Stimulated activated CD8-positive, alpha-beta memory T cell treated with anti-CD3 and anti-CD28 coated beads, Interleukin-12 subunit alpha, Interleukin-12 subunit beta, amount 100 ng/mL, for 1 hour (primary cell): Measurements from ENCODE around the gene CACNG4.

ENCODE experiments used
- DNase-seq: peaks from one replicate; pipeline ENCODE4 v3.0.0-alpha.2; 2020; ENCODE audit warnings: low read depth

CACNG4 gene

DNA sequence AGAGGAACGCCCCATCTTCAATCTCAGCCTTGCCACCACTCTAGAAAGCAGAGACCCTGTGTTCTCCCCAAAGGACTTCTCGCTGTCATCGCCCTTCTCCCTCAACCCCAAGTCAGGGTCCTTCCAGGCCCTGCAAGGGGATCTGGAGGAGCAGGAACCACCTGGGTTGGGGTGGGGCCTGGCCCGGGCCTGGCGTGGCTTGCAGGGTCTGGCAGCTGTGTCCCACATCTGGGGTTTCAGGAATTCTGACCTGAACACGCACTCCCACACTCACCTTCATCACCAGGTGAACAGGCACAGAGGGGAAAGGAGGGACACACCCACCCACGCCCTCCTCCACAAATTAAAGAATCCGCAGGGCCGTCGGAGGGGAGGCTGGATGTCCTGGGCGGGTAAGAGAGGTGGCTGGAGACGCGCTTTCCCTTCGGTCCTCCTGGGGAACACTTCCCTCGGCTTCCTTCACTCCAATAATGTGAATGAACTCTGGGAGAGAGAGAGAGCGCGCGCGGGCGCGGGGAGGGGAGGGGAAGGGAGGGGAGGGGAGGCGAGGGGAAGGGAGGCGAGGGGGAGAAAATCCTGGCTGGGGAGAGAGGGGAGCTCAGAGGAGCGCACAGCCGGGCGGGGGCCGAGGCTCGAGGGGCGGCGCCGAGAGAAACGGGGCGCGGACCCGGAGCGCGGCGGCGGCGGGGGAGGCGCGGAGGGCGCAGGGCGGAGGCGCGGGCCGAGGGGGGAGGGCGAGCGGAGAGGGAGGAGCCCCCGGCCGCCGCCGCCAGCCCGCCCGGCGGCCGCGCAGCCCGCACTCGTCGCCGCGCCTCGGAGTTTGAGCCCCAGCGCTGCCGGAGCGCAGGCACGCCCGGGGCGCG is at the start of gene CACNG4:
TSS of gene CACNG4 (plus strand) at position 799 of the 863 bp plus-strand sequence. CDS start 205 bp downstream, outside the sequence.
- no peak for DNase-seq

DNA sequence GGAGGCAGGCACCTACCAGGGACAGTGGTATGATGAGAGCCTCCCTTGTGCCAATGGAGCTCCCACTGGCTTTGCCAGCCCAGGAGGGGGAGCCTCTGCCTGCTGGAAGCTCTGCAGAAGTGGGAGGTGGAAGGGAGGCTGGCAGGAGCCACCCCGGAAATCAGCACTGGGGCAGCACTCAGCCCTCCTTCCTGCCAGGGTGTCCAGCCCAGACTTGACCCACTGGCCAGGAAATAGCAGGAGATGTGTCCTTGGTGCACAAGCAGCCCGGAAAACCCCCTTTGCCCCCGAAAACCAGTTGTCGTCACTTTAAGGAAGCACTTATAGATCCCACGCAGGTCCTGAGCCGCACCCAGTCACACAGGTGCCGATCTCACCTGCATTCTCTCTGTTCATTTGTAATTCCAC is 49.3 kb upstream of the CACNG4 start:
- DNase-seq = no peak

DNA sequence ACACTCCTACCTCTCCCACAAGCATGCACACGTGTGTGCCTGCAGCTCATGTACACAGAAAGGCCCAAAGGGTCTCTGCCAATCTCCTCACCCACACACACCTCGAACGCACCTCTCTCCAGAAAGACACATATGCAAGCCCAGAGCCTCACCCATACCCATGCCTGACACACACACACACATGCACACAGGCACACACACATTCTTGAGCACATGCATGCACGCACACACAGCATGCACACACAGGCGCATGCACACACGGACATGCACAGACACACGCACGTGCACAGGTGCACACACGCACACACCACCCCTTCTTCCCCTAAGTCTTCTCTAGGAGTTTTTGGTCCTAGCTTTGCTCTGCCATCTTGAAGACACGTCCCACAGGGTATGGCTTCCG is 48.7 kb upstream of the CACNG4 start:
- no peak for DNase-seq

DNA sequence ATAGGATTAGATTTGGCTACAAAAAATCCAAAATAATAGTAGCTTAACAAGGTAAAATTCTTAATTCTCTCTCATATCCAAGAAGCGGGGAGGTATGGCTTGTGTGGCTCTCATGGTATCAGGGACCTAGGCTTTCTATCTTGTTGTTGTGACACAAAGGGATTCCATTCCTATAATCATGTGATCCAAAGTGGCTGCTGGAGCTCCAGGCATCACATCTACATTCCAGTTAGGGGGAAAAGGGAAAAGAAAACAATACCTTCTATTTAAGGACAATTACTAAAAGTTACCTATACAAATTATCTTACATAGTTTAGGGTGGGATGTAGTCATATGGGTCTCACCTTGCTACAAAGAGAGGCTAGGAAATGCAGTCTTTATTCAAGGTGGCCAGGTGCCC is 47.6 kb upstream of the CACNG4 start:
- DNase-seq = no peak

DNA sequence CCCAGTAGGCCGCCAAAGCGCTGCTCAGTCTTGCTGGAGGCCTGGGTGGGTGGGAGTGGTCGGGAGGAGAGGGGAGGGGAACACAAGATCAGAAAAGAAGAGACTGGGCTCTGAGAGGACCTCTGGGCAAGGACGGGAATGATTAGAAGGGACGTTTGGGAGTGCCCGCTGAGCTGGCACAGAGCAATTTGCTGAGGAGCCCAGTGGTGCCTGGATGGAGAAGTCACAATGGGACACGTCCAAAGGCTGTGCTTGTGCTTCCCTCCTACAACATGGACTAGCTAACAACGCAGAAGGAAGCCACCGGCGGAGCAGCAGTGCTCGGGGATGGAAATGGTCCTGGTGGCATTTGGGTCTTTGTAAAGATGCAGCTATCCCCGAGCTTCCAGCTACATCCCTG is 45.6 kb upstream of the CACNG4 start:
- no peak for DNase-seq

DNA sequence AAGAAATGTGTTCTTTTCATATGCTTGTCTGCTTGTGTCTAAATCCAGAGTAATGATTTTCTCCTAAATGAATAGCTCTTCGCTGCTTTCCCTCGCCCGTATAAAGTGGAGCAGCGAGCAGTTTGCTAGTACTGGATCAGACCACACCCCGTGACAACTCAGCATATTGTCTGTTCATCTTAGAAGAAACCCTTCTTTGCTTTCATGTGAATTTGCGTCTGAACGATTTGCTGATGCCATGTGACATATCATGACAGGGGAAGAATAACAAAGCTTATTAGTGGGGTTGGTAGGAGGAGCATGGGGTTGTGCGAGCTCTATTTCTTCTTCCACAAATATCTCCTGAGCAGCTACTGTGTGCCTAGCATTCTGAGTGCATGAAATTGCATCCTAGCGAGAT is 44.1 kb upstream of the CACNG4 start:
- no peak for DNase-seq

DNA sequence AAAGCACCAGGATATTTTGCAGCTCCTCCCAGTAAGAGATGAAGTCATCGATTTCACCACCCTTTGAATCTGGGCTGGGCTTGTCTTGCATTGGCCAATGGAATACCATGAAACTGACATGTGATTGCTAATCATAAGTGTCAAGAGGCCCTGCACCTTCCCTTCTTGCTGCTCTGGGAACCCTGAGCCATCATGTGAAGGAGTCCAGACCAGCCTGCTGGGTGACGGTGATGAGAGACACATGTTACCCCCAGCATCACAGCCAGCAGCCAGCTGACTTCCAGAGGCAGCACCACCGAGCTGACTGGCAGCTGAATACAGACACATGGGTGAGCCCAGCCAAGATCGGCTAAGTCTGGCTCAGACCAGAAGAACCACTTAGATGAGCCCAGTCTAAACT is 43.6 kb upstream of the CACNG4 start:
- DNase-seq = no peak

DNA sequence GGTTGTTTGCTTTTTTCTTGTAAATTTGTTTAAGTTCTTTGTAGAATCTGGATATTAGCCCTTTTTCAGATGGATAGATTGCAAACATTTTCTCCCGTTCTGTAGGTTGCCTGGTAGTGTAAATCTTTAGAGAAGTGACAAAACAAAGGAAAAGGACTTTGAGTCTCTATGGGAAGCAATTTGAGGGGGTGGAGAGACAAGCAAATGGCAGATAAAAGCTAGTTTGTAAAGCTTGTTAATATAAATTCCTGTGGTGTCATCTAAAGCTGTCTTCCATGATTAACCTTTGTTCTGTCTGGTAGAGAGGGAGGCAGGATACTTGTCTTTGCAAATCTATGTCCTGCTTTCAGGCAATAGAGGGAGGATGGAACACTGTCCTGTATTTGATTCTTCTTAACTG is 40.6 kb upstream of the CACNG4 start:
- no peak for DNase-seq

DNA sequence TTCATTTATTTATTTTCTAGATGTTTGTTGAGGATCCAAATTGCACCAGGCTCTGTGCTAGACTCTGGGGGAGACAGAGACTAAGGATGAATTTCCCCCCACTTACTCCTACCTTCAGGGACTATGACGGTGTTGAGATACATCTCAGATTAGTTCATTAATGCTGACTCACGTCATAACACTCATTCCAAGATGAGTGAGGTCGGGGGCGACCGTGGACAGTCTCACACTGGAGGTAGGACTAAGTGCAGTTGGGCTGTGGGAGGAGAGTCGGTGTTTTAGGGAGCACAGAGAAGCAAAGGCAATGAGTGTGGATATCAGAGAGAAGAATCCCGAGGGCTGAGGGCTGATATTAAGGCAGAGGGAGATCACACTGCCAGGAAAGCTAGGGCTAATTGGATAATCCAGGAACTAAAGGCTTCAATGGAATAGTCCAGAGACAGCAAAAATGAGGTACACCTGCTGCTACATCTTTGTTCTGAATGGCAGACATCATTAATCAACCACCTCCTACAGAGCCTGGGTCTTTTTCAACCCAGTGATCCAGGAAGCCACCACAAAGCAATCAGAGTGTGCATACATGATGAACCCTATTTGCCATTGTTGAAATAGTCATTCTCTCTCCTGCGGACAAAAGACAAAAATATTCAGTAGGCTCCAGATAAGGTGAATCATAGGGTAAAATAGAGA is 38.6 kb upstream of the CACNG4 start:
- no peak for DNase-seq

DNA sequence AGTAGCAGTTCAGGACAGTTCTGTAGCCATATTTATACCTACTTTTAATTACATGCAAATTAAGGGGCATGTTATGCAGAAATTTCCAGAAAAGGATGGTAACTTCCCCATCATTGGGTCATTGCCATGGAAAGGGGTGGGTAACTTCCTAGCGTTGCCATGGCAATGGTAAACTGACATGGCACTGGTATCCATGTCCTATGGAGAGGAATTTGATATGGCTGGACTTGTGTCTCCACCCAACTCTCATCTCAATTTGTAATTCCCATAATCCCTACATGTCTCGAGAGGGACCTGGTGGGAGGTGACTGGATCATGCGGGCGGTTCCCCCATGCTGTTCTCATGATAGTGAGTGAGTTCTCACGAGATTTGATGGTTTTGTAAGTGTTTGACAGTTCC is 35.6 kb upstream of the CACNG4 start:
- DNase-seq = no peak

DNA sequence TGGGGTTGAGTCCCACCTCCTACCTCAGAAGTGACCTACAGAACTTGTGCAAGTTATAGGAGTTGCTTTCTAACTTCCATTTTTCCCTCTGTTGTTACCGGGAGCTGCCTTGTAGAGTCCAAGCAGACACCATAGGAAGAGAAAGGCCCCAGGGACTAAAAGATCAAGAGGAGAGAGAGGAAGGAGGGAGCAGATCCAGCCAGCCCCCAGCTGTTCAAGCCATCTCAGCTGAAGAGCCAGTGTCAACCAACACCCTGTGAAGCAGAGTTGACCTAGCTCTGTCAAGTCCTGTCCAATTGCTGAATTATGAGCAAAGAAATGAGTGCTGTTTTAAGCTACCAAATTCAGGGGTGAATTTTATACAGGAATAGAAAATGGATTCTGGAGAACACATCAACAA is 34.9 kb upstream of the CACNG4 start:
- no peak for DNase-seq

DNA sequence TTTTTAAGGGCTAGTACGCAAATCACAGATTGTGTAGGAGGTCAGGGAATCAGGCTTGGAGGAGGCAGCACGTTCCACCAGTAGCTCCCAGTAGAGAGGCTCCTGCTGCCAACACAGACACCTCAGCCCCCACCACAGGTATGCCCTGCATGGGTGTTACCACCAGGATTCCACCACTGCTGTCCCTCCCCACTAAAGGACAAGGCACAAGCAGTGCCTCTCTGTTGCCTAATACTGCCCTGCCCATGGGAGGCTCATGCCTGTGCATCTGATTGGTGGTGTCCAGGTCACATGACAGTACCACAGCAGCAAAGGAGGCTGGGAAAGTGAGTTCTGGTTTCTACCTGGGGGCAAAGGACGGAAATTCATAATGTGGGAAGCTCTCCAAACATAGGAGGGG is 33.6 kb upstream of the CACNG4 start:
- DNase-seq = no peak

DNA sequence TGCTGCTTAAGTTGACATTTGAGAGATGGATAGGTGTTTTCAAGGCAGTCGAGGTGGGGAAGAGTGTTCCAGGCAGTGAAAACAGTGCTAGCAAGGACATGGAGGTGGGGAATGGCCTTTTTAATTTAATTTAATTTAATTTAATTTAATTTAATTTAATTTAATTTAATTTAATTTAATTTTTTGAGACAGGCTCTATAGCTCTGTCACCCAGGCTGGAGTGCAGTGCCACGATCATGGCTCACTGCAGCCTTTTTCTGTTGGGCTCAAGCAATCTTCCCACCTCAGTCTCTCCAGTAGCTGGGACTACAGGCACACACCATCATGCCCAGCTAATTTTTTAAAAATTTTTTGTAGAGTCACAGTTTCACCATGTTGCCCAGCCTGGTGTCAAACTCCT is 32.2 kb upstream of the CACNG4 start:
- no peak for DNase-seq

DNA sequence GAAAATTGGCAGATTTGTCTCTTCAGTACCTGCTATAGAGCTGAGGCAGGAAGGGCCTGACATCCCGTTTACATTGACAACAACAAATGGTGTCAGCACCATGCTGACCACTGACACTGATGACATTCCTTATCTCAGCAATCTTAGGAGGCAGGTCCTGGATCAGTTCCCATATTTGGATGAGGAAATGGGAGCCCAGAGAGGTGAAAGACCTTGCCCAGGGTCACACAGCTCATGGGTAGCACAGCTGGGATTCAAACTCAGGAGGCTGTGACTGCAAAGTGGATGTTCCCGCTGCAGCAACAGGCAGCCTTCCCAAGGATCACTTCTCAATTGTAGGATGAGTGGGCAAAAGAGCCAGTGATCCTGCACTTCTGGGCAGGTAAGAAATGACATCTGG is 30.5 kb upstream of the CACNG4 start:
- DNase-seq = no peak

DNA sequence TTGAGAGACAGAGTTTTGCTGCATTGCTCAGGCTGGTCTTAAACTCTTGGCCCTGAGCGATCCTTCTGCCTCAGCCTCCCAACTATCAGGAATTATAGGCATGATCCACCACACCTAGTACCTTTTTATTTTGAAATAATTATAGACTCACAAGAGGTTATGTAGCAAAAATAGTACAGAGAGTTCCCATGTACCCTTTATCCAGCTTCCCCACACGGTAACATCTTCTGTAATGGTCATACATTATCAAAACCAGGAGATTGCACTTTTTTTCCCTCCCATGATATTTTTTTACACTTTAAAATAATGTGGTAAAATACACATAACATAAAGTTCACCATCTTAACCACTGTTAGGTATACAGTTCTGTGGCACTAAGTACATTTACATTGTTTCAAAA is 28.8 kb upstream of the CACNG4 start:
- no peak for DNase-seq

DNA sequence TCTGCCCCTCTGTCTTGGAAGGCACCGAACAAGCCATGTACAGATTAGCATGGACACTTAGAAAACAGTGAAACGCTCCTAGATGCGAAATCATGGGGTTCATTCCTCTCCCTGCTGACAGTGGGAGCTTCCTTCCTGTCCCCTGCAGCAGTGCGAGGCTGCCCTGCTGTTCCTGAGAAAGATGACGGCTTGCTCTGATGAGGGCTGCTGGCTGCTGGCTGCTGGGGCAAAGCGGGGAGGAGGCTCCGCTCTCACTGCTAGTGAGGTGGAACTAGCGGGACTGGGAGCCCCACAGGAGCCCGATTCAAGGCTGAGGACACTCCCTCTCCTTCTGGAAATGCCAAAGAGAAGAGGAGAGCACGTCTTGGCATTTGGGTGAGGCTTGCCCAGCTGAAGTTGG is 25.9 kb upstream of the CACNG4 start:
- DNase-seq = no peak

DNA sequence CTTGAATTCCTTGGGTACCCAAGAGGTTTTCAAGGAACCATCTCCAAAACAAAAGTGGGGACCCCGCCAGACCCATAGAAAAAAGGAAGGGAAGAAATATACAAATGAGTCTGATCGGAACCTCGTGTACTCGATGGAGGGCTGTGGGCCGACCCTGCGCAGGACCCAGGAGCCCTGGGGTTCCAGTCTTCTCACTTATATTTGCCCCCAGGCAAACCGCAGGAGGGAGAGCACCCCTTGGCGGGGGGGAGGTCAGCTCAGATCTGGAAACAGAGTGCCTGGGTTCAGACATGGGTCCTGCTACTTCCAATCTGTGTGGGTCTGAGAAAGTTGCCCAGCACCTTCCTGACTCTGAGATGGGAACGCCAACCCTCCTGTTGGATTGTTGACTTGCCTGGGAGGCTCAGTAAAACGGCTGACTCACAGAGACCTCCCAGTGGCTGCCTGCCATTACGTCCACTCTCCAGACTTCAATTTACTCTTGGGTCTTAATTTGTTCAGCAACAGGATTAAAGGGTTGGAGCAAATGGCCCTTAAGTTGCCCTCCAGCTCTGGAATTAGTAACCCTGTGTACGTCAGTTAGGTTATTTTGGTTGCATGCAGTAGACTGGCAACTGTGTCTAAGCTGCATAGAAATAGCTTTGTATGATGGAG is 24.9 kb upstream of the CACNG4 start:
- no peak for DNase-seq

DNA sequence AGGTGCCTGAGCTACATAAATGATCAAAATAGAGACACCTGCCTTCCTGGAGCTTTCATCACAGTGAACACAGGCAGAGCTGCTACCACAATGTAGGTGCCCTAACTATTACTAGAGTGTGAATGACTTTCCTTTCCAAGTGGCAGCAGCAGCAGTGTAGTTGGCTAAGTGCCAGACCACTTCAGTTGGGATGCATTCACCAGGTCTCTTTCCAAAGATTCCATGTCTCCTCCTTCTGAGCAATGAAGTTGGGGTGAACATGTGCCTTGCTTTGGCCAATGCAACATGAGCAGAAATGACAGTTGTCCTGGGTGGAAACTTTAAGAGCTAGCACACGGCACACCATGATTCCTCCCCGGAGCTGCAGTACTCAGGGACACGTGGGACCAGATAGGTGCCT is 23.3 kb upstream of the CACNG4 start:
- DNase-seq = no peak

DNA sequence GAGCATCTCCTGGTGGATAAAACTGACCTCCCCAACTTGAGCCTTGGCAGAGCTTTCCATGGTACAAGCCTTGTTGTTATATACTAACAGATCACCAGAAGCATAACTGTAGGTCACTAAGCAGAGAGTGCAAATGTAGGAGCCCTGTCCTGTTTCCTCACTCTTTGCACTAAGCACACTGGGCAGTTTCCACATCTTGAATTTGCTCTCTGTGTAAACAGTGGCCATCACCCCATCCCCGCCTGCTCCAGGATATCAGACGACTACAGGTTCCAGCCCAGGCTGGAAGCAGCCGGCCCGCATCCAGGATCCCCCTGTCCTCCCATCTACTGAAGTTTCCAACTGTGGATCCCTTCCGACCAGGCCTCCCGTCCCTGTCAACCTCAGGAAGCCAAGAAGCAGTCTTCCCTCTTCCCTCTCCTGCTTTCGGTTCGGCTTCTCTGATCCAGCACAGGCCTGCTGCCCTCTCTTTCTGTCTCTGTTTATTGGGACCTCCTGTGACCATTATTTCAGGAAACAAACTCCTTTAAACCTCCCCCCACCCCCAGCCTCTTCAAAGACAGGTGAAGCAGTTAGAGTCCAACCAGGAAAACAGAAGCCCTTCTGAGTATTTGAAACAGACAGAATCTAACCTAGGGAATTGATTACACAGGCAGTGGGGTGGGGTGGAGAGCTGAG is 22.6 kb upstream of the CACNG4 start:
- DNase-seq = no peak

DNA sequence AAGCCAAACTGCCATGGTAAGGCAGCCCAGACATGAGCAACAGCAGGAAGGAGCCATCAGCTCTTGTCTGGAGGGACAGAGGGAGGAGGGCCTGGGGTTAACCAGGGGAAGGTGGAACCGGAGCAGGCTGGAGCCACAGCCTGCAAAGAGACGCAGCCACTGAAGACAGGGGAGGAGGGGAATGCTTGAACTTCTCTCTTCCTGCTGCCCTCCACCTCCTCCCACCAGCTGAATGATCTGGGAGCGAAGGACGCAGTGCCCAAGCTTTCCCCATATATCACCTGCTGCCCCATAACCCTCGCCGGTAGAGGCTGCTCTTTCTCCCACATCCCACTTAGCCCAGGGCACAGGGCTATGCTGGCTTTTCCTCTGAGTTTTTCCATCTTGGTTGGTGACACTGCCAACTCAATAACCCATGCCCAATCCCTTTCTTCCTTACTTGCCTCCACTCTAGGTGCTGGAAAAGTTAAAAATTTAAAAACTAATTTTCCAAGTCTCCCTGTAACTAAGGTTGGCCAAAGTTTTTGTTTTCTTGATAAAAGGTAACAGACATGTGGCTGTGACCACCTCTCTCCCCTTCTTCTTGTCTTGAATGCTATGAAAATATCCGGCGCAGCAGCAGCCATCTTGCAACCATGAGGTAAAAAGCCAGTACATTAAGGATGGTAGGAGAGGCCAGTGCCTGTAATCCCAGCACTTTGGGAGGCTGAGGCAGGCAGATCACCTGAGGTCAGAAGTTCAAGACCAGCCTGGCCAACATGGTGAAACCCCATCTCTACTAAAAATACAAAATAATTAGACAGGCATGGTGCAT is 21.8 kb upstream of the CACNG4 start:
- no peak for DNase-seq

DNA sequence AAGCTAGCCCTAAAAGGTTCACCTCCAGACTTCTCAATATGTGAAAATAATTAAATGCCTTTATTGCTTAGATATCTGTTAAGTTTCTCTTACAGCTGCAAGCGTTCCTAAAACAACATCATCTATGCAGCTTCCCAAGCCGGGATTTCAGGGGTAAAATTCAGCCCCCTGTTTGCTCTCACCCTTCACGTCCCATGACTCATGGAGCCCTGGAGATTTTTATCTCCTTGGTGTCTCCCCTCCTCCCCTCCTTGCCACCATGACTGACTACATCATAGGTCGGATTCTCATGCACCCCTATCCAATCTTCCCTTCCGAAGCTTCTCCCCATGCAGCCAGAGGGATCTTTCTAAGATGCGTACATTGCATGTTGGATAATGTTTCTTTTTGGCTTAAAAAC is 21.0 kb upstream of the CACNG4 start:
- no peak for DNase-seq
